ENCODE results near the gene APBA2. TPM values are rescaled to one million over a fixed set of nuclear protein-coding genes. Genes with fewer than 3 reads are reported as not detected.

The APBA2 gene
- total and polyA plus RNA-seq, 11 donors = 0.16 to 1.3 (median 0.40) TPM; not detected in 2

- no peak overlapping the region for H3K27ac ChIP-seq
- no peaks in the 10 kb centered on the region for H3K4me1 ChIP-seq
- WGBS, 4 donors = 92 to 94% (median 93%) methylated on average over 4 of the region's 4 CpGs
- no peaks in the 10 kb centered on the region for H3K36me3 ChIP-seq
- peaks cover 0 to 3% (median 0%) of the 10 kb centered on the region in 9 donors for H3K27me3 ChIP-seq
- intact Hi-C loops (cut with DNase I) = loop anchor here in 1 of 10 donors (10.0 kb wide), 1 partner anchor 62 kb away; no protein-coding TSS in a partner anchor
- DNase-seq (no peak), ATAC-seq (no peak)
- TF ChIP-seq CTCF (IDR thresholded peaks at IDR 0.05) (no peak), POLR2A (IDR thresholded peaks at IDR 0.05) (no peak)
- H3K9me3 ChIP-seq = peaks cover 0 to 12% (median 0%) of the 10 kb centered on the region in 12 donors
- H3K4me3 ChIP-seq = no peak overlapping the region
Measured at GRCh38 chr15:29083161-29083560, 197.4 kb downstream of the APBA2 start.

GRCh38 chr15:29083858-29084257 lies 198.1 kb downstream of the APBA2 start:
- ATAC-seq = no peak
- no peak for DNase-seq
- H3K4me3 ChIP-seq = no peak overlapping the region
- peaks cover 0 to 7% (median 0%) of the 10 kb centered on the region in 9 donors for H3K27me3 ChIP-seq
- TF ChIP-seq CTCF (IDR thresholded peaks at IDR 0.05) (no peak), POLR2A (IDR thresholded peaks at IDR 0.05) (no peak)
- WGBS, 4 donors = 88 to 94% (median 92%) methylated on average over 2 of the region's 2 CpGs
- H3K4me1 ChIP-seq = no peaks in the 10 kb centered on the region
- no peak overlapping the region for H3K27ac ChIP-seq
- H3K9me3 ChIP-seq = peaks cover 0 to 12% (median 0%) of the 10 kb centered on the region in 12 donors
- intact Hi-C loops (cut with DNase I) = loop anchor here in 1 of 10 donors (10.0 kb wide), 1 partner anchor 61 kb away; no protein-coding TSS in a partner anchor
- no peaks in the 10 kb centered on the region for H3K36me3 ChIP-seq

GRCh38 chr15:29086001-29086400 lies 200.2 kb downstream of the APBA2 start:
- Histone ChIP-seq H3K27me3 (peaks cover 0 to 13% (median 0%) of the 10 kb centered on the region in 9 donors), H3K27ac (no peak overlapping the region), H3K9me3 (peaks cover 0 to 12% (median 0%) of the 10 kb centered on the region in 12 donors), H3K4me3 (no peak overlapping the region), H3K36me3 (no peaks in the 10 kb centered on the region), H3K4me1 (no peaks in the 10 kb centered on the region)
- ATAC-seq (no peak), DNase-seq (no peak)
- 70 to 82% (median 80%) methylated on average over 5 of the region's 5 CpGs for WGBS, 4 donors
- no peak for TF ChIP-seq CTCF (IDR thresholded peaks at IDR 0.05)
- no peak for TF ChIP-seq POLR2A (IDR thresholded peaks at IDR 0.05)
- intact Hi-C loops (cut with DNase I) = loop anchor here in 1 of 10 donors (10.0 kb wide), 1 partner anchor 59 kb away; no protein-coding TSS in a partner anchor

GRCh38 chr15:29086891-29087290 lies 201.1 kb downstream of the APBA2 start:
- H3K27me3 ChIP-seq = peaks cover 0 to 13% (median 0%) of the 10 kb centered on the region in 9 donors
- ATAC-seq = no peak
- no peak overlapping the region for H3K27ac ChIP-seq
- WGBS, 4 donors = 87 to 98% (median 94%) methylated on average over 2 of the region's 2 CpGs
- no peak for DNase-seq
- intact Hi-C loops (cut with DNase I) = loop anchor here in 1 of 10 donors (10.0 kb wide), 1 partner anchor 58 kb away; no protein-coding TSS in a partner anchor
- H3K4me1 ChIP-seq = no peaks in the 10 kb centered on the region
- H3K36me3 ChIP-seq = no peaks in the 10 kb centered on the region
- TF ChIP-seq CTCF (IDR thresholded peaks at IDR 0.05) = no peak
- TF ChIP-seq POLR2A (IDR thresholded peaks at IDR 0.05) = no peak
- no peak overlapping the region for H3K4me3 ChIP-seq
- peaks cover 0 to 12% (median 0%) of the 10 kb centered on the region in 12 donors for H3K9me3 ChIP-seq

Measured in heart left ventricle (tissue), 16 donors.